ENCODE results near the gene TUG1. TPM values are rescaled to one million over a fixed set of nuclear protein-coding genes. Genes with fewer than 3 reads are reported as not detected.

Gene TUG1
- total and polyA plus RNA-seq, 2 of the 4 experiments (the other 2 are of a cell fraction): 60.6 to 68.8 TPM

- Histone ChIP-seq H3K14ac (replicated peaks; ENCODE audit: low read depth, low read length) (no peak overlapping the region), H3K9me3 (ENCODE audit: control insufficient read depth, insufficient read depth, low read length) (no peaks in the 10 kb centered on the region), H2AFZ (replicated peaks; ENCODE audit: low read length, poor library complexity) (no peak overlapping the region), H2BK15ac (ENCODE audit: low read depth, low read length) (no peak overlapping the region), H3K9ac (ENCODE audit: low read depth, low read length) (no peak overlapping the region), H4K20me1 (ENCODE audit: insufficient read depth, low read length) (peaks cover 5% of the 10 kb centered on the region; the same call in 1 of the 2 replicates), H3K4me1 (ENCODE audit: control insufficient read depth, insufficient read depth, low read length) (no peaks in the 10 kb centered on the region), H3K27me3 (ENCODE audit: control insufficient read depth, insufficient read depth, low read length) (no peaks in the 10 kb centered on the region), H2AK5ac (ENCODE audit: low read depth, low read length) (no peak overlapping the region), H2BK20ac (ENCODE audit: low read depth, low read length) (no peak overlapping the region), H3K18ac (ENCODE audit: low read depth, low read length) (no peak overlapping the region), H3K9me1 (ENCODE audit: insufficient read depth, low read length) (no peaks in the 10 kb centered on the region), H2AK9ac (replicated peaks; ENCODE audit: low read depth, low read length, poor library complexity) (no peak overlapping the region), H3K4me3 (ENCODE audit: insufficient read depth, low read depth, low read length) (no peak overlapping the region), H4K8ac (ENCODE audit: low read depth in 2 of 2, low read length in 2 of 2) (no peak overlapping the region), H3K36me3 (ENCODE audit: control insufficient read depth, insufficient read depth, low read length) (peaks cover 88% of the 10 kb centered on the region), H3K4me2 (ENCODE audit: low read depth, low read length) (no peak overlapping the region), H3K27ac (ENCODE audit: insufficient read depth, low read length) (no peak overlapping the region), H2BK120ac (ENCODE audit: low read depth, low read length) (no peak overlapping the region), H3K56ac (ENCODE audit: extremely low read depth, insufficient read depth, low read length) (no peak overlapping the region), H3K23ac (ENCODE audit: low read depth, low read length) (no peak overlapping the region), H3K4ac (ENCODE audit: low read depth, low read length) (no peak overlapping the region), H3K79me1 (ENCODE audit: low read depth in 1 of 2, low read length in 2 of 2) (peaks cover 0 to 8% of the 10 kb centered on the region in 2 experiments; a peak in 3 of 4 replicates), H4K91ac (ENCODE audit: insufficient read depth, low read depth, low read length) (no peak overlapping the region), H4K5ac (ENCODE audit: low read depth, low read length) (no peak overlapping the region), H2BK5ac (ENCODE audit: low read depth, low read length, poor library complexity, severe bottlenecking) (no peak overlapping the region)
- 100% methylated on average over 3 of the region's 3 CpGs; no CpG with 5 or more reads in 1 of the 2 experiments for WGBS, 2 experiments (ENCODE audit: extremely low coverage in 2 of 2, insufficient read length in 1 of 2)
- ChIA-PET CTCF (interaction anchor here (0.6 kb wide), 1 partner anchor 348 kb away, joined by 4 read pairs; no protein-coding TSS in a partner anchor), POLR2A (ENCODE audit: unreplicated experiment) (no interaction called here)
- BruUV-seq (replicated peaks): no TSS peak
- in situ Hi-C loops (cut with MboI; ENCODE audit: low sequenced_read_pairs): no loop called here
- DNase-seq (no peak), ATAC-seq (ENCODE audit: low read depth) (no peak)
- dilution Hi-C loops (cut with HindIII; ENCODE audit: low sequenced_read_pairs, unreplicated experiment): no loop called here
- TF ChIP-seq ELK1 (IDR thresholded peaks at IDR 0.05; ENCODE audit: borderline replicate concordance, low read depth, low read length): no peak
- TF ChIP-seq POLR2A (IDR thresholded peaks at IDR 0.05; ENCODE audit: low read depth, low read length): no peak
- TF ChIP-seq MAFK (IDR thresholded peaks at IDR 0.05; ENCODE audit: low read depth, low read length): no peak
- no peak for TF ChIP-seq CEBPB (IDR thresholded peaks at IDR 0.05; ENCODE audit: low read depth, low read length)
- TF ChIP-seq USF2 (IDR thresholded peaks at IDR 0.05; ENCODE audit: low read depth, low read length): no peak
- no peak for TF ChIP-seq RCOR1 (IDR thresholded peaks at IDR 0.05; ENCODE audit: insufficient replicate concordance, low read length)
- TF ChIP-seq CTCF (conservative IDR thresholded peaks at IDR 0.05; ENCODE audit: low read depth, low read length): no peak
- no peak for TF ChIP-seq RFX5 (IDR thresholded peaks at IDR 0.05; ENCODE audit: low read depth, low read length)
- no peak for TF ChIP-seq SMC3 (IDR thresholded peaks at IDR 0.05; ENCODE audit: low read depth, low read length)
- TF ChIP-seq FOS (IDR thresholded peaks at IDR 0.05; ENCODE audit: low read depth, low read length): no peak
- no peak for TF ChIP-seq MXI1 (IDR thresholded peaks at IDR 0.05; ENCODE audit: borderline replicate concordance, low read depth, low read length)
- TF ChIP-seq BHLHE40 (IDR thresholded peaks at IDR 0.05; ENCODE audit: low read depth, low read length): no peak
- TF ChIP-seq MAZ (IDR thresholded peaks at IDR 0.05; ENCODE audit: borderline replicate concordance, low read depth, low read length): no peak
- TF ChIP-seq CHD1 (IDR thresholded peaks at IDR 0.05; ENCODE audit: low read depth, low read length): no peak
- no peak for TF ChIP-seq RAD21 (IDR thresholded peaks at IDR 0.05; ENCODE audit: low read length)
- intact Hi-C loops (cut with micrococcal nuclease): no loop called here
Observed at GRCh38 chr22:30930228-30930627, 38.8 kb upstream of the TUG1 start.

Data from IMR-90 (cell line).